ENCODE results near the gene SULT1A2.

DNA sequence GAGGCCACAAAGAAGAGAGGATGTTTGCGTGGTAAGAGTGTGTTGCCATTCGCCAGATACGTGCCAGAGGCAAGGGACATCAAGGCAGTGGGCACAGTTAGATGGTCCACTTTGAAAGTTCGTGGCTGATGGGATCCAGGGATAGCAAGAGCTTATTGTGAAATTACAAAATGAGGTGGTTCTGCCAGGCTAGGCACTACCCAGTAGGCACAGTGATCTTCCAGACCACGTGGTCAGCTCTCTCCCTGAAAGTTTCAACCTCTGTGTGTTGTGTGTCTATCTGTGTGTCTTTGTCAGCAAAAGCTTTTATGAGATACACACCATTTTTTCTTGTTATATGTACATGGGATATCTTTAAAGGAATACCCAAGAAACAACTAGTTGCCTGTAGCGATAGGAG lies 33.6 kb downstream of the SULT1A2 start:
- TF ChIP-seq EZH2 (optimal IDR thresholded peaks at IDR 0.05; ENCODE audit: low read depth, low read length) (no peak), EZH2phosphoT487 (IDR thresholded peaks at IDR 0.05; ENCODE audit: low read length) (no peak)
- TF ChIP-seq, protein P1, sequence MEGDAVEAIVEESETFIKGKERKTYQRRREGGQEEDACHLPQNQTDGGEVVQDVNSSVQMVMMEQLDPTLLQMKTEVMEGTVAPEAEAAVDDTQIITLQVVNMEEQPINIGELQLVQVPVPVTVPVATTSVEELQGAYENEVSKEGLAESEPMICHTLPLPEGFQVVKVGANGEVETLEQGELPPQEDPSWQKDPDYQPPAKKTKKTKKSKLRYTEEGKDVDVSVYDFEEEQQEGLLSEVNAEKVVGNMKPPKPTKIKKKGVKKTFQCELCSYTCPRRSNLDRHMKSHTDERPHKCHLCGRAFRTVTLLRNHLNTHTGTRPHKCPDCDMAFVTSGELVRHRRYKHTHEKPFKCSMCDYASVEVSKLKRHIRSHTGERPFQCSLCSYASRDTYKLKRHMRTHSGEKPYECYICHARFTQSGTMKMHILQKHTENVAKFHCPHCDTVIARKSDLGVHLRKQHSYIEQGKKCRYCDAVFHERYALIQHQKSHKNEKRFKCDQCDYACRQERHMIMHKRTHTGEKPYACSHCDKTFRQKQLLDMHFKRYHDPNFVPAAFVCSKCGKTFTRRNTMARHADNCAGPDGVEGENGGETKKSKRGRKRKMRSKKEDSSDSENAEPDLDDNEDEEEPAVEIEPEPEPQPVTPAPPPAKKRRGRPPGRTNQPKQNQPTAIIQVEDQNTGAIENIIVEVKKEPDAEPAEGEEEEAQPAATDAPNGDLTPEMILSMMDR (IDR thresholded peaks at IDR 0.05; ENCODE audit: low read length) = no peak
